OCI-LY7 (cell line): ENCODE data around the gene C2CD4A.

ENCODE experiments used
- EZH2phosphoT487 ChIP-seq: fragments of 200-600 bp; sonication (generic); IDR thresholded peaks from 2 replicates; pipeline ENCODE4 v1.6.1; 2018; ENCODE audit warnings: low read depth, borderline replicate concordance, mild to moderate bottlenecking, mixed run types, antibody characterized with exemption, low read length, moderate library complexity, mixed read lengths
- TF ChIP-seq, protein P1 (sequence below): fragments of 200-600 bp; sonication (generic); conservative IDR thresholded peaks from 2 replicates; pipeline ENCODE4 v1.5.1; 2014; ENCODE audit warnings: mild to moderate bottlenecking, antibody characterized with exemption, low read length, moderate library complexity, mixed read lengths

DNA sequence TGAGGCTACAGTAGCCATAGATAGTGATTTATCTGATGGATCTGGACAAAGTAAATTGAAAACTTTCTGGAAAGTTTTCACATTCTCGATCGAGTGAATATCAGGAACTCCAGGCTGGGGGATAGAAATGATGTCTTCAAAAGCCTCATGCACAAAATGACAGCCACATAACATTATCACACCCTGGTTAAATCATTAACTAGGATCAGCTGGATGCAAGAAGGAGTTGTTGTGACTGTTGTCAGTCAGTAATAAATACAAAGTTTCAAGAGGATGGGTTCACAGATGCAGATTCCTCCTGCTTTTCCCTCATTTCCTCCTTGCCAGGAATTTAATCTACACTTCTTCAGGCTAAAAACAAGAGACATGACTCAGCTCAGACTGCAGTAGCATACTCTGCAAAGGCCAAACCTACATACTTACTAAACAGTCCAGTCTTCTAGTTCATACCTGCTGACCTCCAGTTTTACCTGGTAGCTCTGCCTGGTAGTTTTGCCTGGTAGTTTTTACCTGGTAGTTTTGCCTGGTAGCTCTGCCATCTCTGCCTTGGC lies 40.9 kb downstream of the C2CD4A start:
- TF ChIP-seq, protein P1, sequence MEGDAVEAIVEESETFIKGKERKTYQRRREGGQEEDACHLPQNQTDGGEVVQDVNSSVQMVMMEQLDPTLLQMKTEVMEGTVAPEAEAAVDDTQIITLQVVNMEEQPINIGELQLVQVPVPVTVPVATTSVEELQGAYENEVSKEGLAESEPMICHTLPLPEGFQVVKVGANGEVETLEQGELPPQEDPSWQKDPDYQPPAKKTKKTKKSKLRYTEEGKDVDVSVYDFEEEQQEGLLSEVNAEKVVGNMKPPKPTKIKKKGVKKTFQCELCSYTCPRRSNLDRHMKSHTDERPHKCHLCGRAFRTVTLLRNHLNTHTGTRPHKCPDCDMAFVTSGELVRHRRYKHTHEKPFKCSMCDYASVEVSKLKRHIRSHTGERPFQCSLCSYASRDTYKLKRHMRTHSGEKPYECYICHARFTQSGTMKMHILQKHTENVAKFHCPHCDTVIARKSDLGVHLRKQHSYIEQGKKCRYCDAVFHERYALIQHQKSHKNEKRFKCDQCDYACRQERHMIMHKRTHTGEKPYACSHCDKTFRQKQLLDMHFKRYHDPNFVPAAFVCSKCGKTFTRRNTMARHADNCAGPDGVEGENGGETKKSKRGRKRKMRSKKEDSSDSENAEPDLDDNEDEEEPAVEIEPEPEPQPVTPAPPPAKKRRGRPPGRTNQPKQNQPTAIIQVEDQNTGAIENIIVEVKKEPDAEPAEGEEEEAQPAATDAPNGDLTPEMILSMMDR: no peak
- no peak for TF ChIP-seq EZH2phosphoT487
